Measurements from ENCODE around the gene OR5H1. TPM values are rescaled to one million over a fixed set of nuclear protein-coding genes. Genes with fewer than 3 reads are reported as not detected.

The OR5H1 gene
- total RNA-seq, 1 experiment from 2014 or later = not detected

- Mint-ChIP-seq H3K9me3 (peaks cover 2 to 6% of the 10 kb centered on the region in 2 experiments; a peak in 2 of 5 replicates), H3K4me3 (no peak overlapping the region; a peak in 1 of 5 replicates)
- H2BK12ac ChIP-seq (ENCODE audit: insufficient read length, low read depth, low read length) = no peak overlapping the region
These were observed 20.5 kb upstream of the OR5H1 start for GRCh38 chr3:98109807-98110549.

More at GRCh38 chr3:98109807-98110549, 20.5 kb upstream of the OR5H1 start:
- Histone ChIP-seq H2AFZ (ENCODE audit: low read length) (no peak overlapping the region), H2BK15ac (ENCODE audit: low read depth, low read length) (no peak overlapping the region), H2BK120ac (ENCODE audit: low read depth, low read length, poor library complexity, severe bottlenecking) (no peak overlapping the region), H3K4me2 (ENCODE audit: insufficient read depth, insufficient read length, low read length) (no peak overlapping the region), H3K27me3 (ENCODE audit: insufficient read depth, low read length) (no peaks in the 10 kb centered on the region), H4K5ac (ENCODE audit: insufficient read length, low read depth, low read length) (no peak overlapping the region), H3T11ph (ENCODE audit: low read length) (no peak overlapping the region), H4K91ac (ENCODE audit: insufficient read length, low read depth, low read length) (no peak overlapping the region), H3K56ac (ENCODE audit: insufficient read length, low read depth, low read length) (no peak overlapping the region), H2BK20ac (ENCODE audit: low read depth, low read length, poor library complexity, severe bottlenecking) (no peak overlapping the region), H3K14ac (ENCODE audit: insufficient read depth, low read length) (no peak overlapping the region), H4K8ac (replicated peaks; ENCODE audit: insufficient read length, low read depth, low read length) (no peak overlapping the region), H2BK5ac (ENCODE audit: insufficient read length, low read length) (no peak overlapping the region), H3K18ac (ENCODE audit: insufficient read length, low read depth, low read length) (no peak overlapping the region), H3K23ac (ENCODE audit: insufficient read length, low read depth, low read length) (no peak overlapping the region), H3K9me3 (ENCODE audit: control insufficient read depth, low read depth, low read length) (peaks cover 16% of the 10 kb centered on the region), H3K9ac (ENCODE audit: extremely low read depth, insufficient read length, low read length) (no peak overlapping the region), H3K23me2 (ENCODE audit: insufficient read length, low read depth, low read length, poor library complexity, severe bottlenecking) (no peaks in the 10 kb centered on the region), H3K4me1 (ENCODE audit: insufficient read depth, low read length) (no peaks in the 10 kb centered on the region), H3K4ac (ENCODE audit: low read depth, low read length) (no peak overlapping the region), H3K27ac (ENCODE audit: insufficient read length, low read depth, low read length) (no peak overlapping the region), H4K20me1 (ENCODE audit: control insufficient read depth, insufficient read depth, insufficient read length) (no peaks in the 10 kb centered on the region), H3K79me1 (ENCODE audit: insufficient read depth, low read depth, low read length, poor library complexity, severe bottlenecking) (no peaks in the 10 kb centered on the region), H2AK5ac (ENCODE audit: insufficient read length, low read length) (no peak overlapping the region), H3K79me2 (ENCODE audit: insufficient read depth, low read length) (no peaks in the 10 kb centered on the region)
- H3K27ac Mint-ChIP-seq = peak overlapping the region; percentile 24 to 64 (median 57); a peak in 6 of 7 replicates
- H3K27me3 Mint-ChIP-seq (ENCODE audit: low read depth) = no peaks in the 10 kb centered on the region
- peaks cover 0 to 6% (median 4%) of the 10 kb centered on the region in 3 experiments; a peak in 2 of 7 replicates for H3K36me3 Mint-ChIP-seq (ENCODE audit: insufficient read depth in 1 of 3, low read depth in 3 of 3)
- DNase-seq = no peak
- peaks cover 14 to 16% of the 10 kb centered on the region in 2 experiments for H3K4me1 Mint-ChIP-seq
- TF ChIP-seq CTCF (conservative IDR thresholded peaks at IDR 0.05) = no peak
- no CpG with 5 or more reads among the region's 4 CpGs for WGBS (ENCODE audit: extremely low coverage, insufficient read length, low lambda C conversion rate)
